ENCODE data around the gene KIRREL3.

Gene KIRREL3

GRCh38 chr11:126891556-126892217 lies 108.9 kb downstream of the KIRREL3 start:
- peak; percentile 19 for DNase-seq (ENCODE audit: low read depth, low spot score)
- H3K4me3 ChIP-seq (ENCODE audit: low read depth, low read length) = no peak overlapping the region
- in situ Hi-C loops (cut with HindIII; ENCODE audit: low sequenced_read_pairs) = no loop called here
- no peak for TF ChIP-seq CTCF (IDR thresholded peaks at IDR 0.05; ENCODE audit: low read depth, low read length)

GRCh38 chr11:126890561-126890960 lies 110.0 kb downstream of the KIRREL3 start:
- DNase-seq (ENCODE audit: low read depth, low spot score) = no peak
- TF ChIP-seq CTCF (IDR thresholded peaks at IDR 0.05; ENCODE audit: low read depth, low read length) = no peak
- in situ Hi-C loops (cut with HindIII; ENCODE audit: low sequenced_read_pairs) = no loop called here
- no peak overlapping the region for H3K4me3 ChIP-seq (ENCODE audit: low read depth, low read length)

GRCh38 chr11:126888115-126888712 lies 112.4 kb downstream of the KIRREL3 start:
- DNase-seq (ENCODE audit: low read depth, low spot score) = no peak
- H3K4me3 ChIP-seq (ENCODE audit: low read depth, low read length) = no peak overlapping the region
- in situ Hi-C loops (cut with HindIII; ENCODE audit: low sequenced_read_pairs) = no loop called here
- no peak for TF ChIP-seq CTCF (IDR thresholded peaks at IDR 0.05; ENCODE audit: low read depth, low read length)

GRCh38 chr11:126886636-126887035 lies 113.9 kb downstream of the KIRREL3 start:
- H3K4me3 ChIP-seq (ENCODE audit: low read depth, low read length) = no peak overlapping the region
- in situ Hi-C loops (cut with HindIII; ENCODE audit: low sequenced_read_pairs) = no loop called here
- DNase-seq (ENCODE audit: low read depth, low spot score) = no peak
- no peak for TF ChIP-seq CTCF (IDR thresholded peaks at IDR 0.05; ENCODE audit: low read depth, low read length)

GRCh38 chr11:126886085-126886484 lies 114.5 kb downstream of the KIRREL3 start:
- no peak overlapping the region for H3K4me3 ChIP-seq (ENCODE audit: low read depth, low read length)
- no peak for DNase-seq (ENCODE audit: low read depth, low spot score)
- in situ Hi-C loops (cut with HindIII; ENCODE audit: low sequenced_read_pairs) = no loop called here
- TF ChIP-seq CTCF (IDR thresholded peaks at IDR 0.05; ENCODE audit: low read depth, low read length) = no peak

- peak; percentile 7 for DNase-seq (ENCODE audit: low read depth, low spot score)
- in situ Hi-C loops (cut with HindIII; ENCODE audit: low sequenced_read_pairs) = no loop called here
- H3K4me3 ChIP-seq (ENCODE audit: low read depth, low read length) = no peak overlapping the region
- no peak for TF ChIP-seq CTCF (IDR thresholded peaks at IDR 0.05; ENCODE audit: low read depth, low read length)
These were observed 116.0 kb downstream of the KIRREL3 start for GRCh38 chr11:126884594-126884993.

All from astrocyte of the spinal cord (primary cell).